SK-N-SH (cell line): ENCODE measurements around the gene NCS1. TPM values are rescaled to one million over a fixed set of nuclear protein-coding genes. Genes with fewer than 3 reads are reported as not detected.
A peak's percentile ranks its signal among the peaks of the same experiment; 100 is the strongest.

Experiments used
- CTCF ChIA-PET: fragments of 300-600, 350-600 bp; formaldehyde crosslinking; extraction: SDS; loops from one replicate; lab custom pipeline; 2021; lab: Yijun Ruan, JAX
- POLR2A ChIA-PET: fragments of 350-600 bp; sonication (Branson Sonifier 250); formaldehyde crosslinking; extraction: SDS; loops from one replicate; lab custom pipeline; 2020; ENCODE audit warnings: antibody characterized with exemption, inconsistent platforms; lab: Yijun Ruan, JAX
- DNase-seq: peaks from one replicate; pipeline ENCODE4 v3.0.0; 2012
- H2AFZ ChIP-seq: fragments of 200-600 bp; sonication (generic); 2 replicates; pipeline ENCODE4 v1.8.1; 2016; ENCODE audit warnings: antibody characterized with exemption, mild to moderate bottlenecking, low read depth
- H3F3A ChIP-seq: fragments of 200-600 bp; sonication (generic); replicated peaks from 2 replicates; pipeline ENCODE3; 2016; ENCODE audit warnings: antibody characterized with exemption, mild to moderate bottlenecking; ENCODE audit not compliant: insufficient read depth
- H3K27ac ChIP-seq, 2 experiments: fragments of 200-500 bp in 1 of 2; fragments of 200-600 bp in 1 of 2; sonication (Bioruptor generic) in 1 of 2; sonication (generic), shearing (Covaris generic) in 1 of 2; 2 replicates each; pipeline versions ENCODE4 v1.5.1 to v1.6.1; 2014 to 2016; ENCODE audit warnings: low read depth in 2 of 2, inconsistent platforms in 1 of 2, low read length in 1 of 2, mild to moderate bottlenecking in 1 of 2, mixed read lengths in 1 of 2
- H3K27me3 ChIP-seq: fragments of 200-600 bp; sonication (generic), shearing (Covaris generic); 2 replicates; pipeline ENCODE4 v1.6.1; 2016; ENCODE audit warnings: mixed run types; ENCODE audit not compliant: insufficient read depth
- H3K36me3 ChIP-seq, 2 experiments: fragments of 200-500 bp in 1 of 2; fragments of 200-600 bp in 1 of 2; sonication (Bioruptor generic) in 1 of 2; sonication (generic) in 1 of 2; replicated peaks in 1 of 2; 2 replicates each; pipeline versions ENCODE3 to v1.5.1; 2014 to 2016; ENCODE audit warnings: low read length in 1 of 2, mild to moderate bottlenecking in 1 of 2; ENCODE audit not compliant: insufficient read depth in 2 of 2, control insufficient read depth in 1 of 2
- H3K4me1 ChIP-seq, 2 experiments: fragments of 200-500 bp in 1 of 2; fragments of 200-600 bp in 1 of 2; sonication (Bioruptor generic) in 1 of 2; sonication (generic), shearing (Covaris generic) in 1 of 2; 2 replicates each; pipeline versions ENCODE4 v1.5.1 to v1.6.1; 2014 to 2016; ENCODE audit warnings: low read depth in 1 of 2, low read length in 1 of 2, mixed run types in 1 of 2; ENCODE audit not compliant: insufficient read depth in 2 of 2, control insufficient read depth in 1 of 2
- H3K4me2 ChIP-seq: fragments of 200-600 bp; sonication (generic), shearing (Covaris generic); 2 replicates; pipeline ENCODE4 v1.6.1; 2017; ENCODE audit warnings: mixed run types
- H3K4me3 ChIP-seq, 2 experiments: fragments of 200-500 bp in 1 of 2; fragments of 200-600 bp in 1 of 2; sonication (Bioruptor generic) in 1 of 2; sonication (generic), shearing (Covaris generic) in 1 of 2; 2 replicates each; pipeline versions ENCODE4 v1.5.1 to v1.8.1; 2014 to 2016; ENCODE audit warnings: low read depth in 2 of 2, inconsistent platforms in 1 of 2, low read length in 1 of 2, mild to moderate bottlenecking in 1 of 2, mixed read lengths in 1 of 2, moderate library complexity in 1 of 2
- H3K79me2 ChIP-seq: fragments of 200-600 bp; sonication (generic); 2 replicates; pipeline ENCODE4 v1.8.1; 2017; ENCODE audit warnings: mild to moderate bottlenecking; ENCODE audit not compliant: insufficient read depth
- H3K9ac ChIP-seq: fragments of 200-600 bp; sonication (generic); 2 replicates; pipeline ENCODE4 v1.6.1; 2017; ENCODE audit warnings: mixed run types
- H3K9me2 ChIP-seq: fragments of 200-600 bp; sonication (generic); 2 replicates; pipeline ENCODE4 v1.6.1; 2017; ENCODE audit warnings: mixed run types
- H3K9me3 ChIP-seq: fragments of 200-600 bp; sonication (generic); 2 replicates; pipeline ENCODE4 v1.6.1; 2017; ENCODE audit warnings: mixed run types, mild to moderate bottlenecking, moderate library complexity
- H4K20me1 ChIP-seq: fragments of 200-600 bp; sonication (generic); 2 replicates; pipeline ENCODE4 v1.6.1; 2017; ENCODE audit warnings: mild to moderate bottlenecking, mixed run types; ENCODE audit not compliant: insufficient read depth
- CHD2 ChIP-seq: fragments of 150-350 bp; IDR thresholded peaks from 2 replicates; pipeline ENCODE4 v1.6.1; 2018; ENCODE audit warnings: low read length; ENCODE audit not compliant: partially characterized antibody
- ELF1 ChIP-seq: IDR thresholded peaks from 2 replicates; pipeline ENCODE4 v1.4.0; 2012
- FOSL2 ChIP-seq: IDR thresholded peaks from 2 replicates; pipeline ENCODE4 v1.4.0; 2012; ENCODE audit warnings: low read depth, mild to moderate bottlenecking, moderate library complexity, borderline replicate concordance
- FOXJ3 ChIP-seq: sonication (generic); formaldehyde crosslinking; IDR thresholded peaks from 2 replicates; pipeline ENCODE4 v1.5.1; 2020; ENCODE audit warnings: mild to moderate bottlenecking, missing genetic modification reagents
- GABPA ChIP-seq: IDR thresholded peaks from 2 replicates; pipeline ENCODE4 v1.4.0; 2012; ENCODE audit warnings: low read depth, mild to moderate bottlenecking
- JUND ChIP-seq: IDR thresholded peaks from 2 replicates; pipeline ENCODE4 v1.4.0; 2012
- MEF2A ChIP-seq: IDR thresholded peaks from 2 replicates; pipeline ENCODE4 v1.4.0; 2012; ENCODE audit warnings: low read depth, borderline replicate concordance
- NFIC ChIP-seq: IDR thresholded peaks from 2 replicates; pipeline ENCODE4 v1.4.0; 2012; ENCODE audit warnings: borderline replicate concordance
- NRF1 ChIP-seq: IDR thresholded peaks from 2 replicates; pipeline ENCODE4 v1.6.1; 2012; ENCODE audit warnings: low read depth, mild to moderate bottlenecking, low read length
- PBX3 ChIP-seq: IDR thresholded peaks from 2 replicates; pipeline ENCODE4; 2012
- POLR2AphosphoS5 ChIP-seq: IDR thresholded peaks from 2 replicates; pipeline ENCODE4 v1.6.1; 2012; ENCODE audit warnings: low read depth, low read length
- RAD21 ChIP-seq: IDR thresholded peaks from 2 replicates; pipeline ENCODE4 v1.6.1; 2012; ENCODE audit warnings: mild to moderate bottlenecking, low read length
- REST ChIP-seq: IDR thresholded peaks from 2 replicates; pipeline ENCODE4 v1.6.1; 2012; ENCODE audit warnings: mild to moderate bottlenecking, low read depth, low read length, moderate library complexity
- SIN3A ChIP-seq: IDR thresholded peaks from 2 replicates; pipeline ENCODE4 v1.6.1; 2012; ENCODE audit warnings: low read depth, mild to moderate bottlenecking, low read length, moderate library complexity, borderline replicate concordance
- TAF1 ChIP-seq: IDR thresholded peaks from 2 replicates; pipeline ENCODE4 v1.6.1; 2012; ENCODE audit warnings: low read depth, mild to moderate bottlenecking, low read length, moderate library complexity, borderline replicate concordance
- TEAD4 ChIP-seq: IDR thresholded peaks from 2 replicates; pipeline ENCODE4 v1.4.0; 2012; ENCODE audit warnings: mild to moderate bottlenecking, borderline replicate concordance; ENCODE audit not compliant: insufficient read depth
- USF1 ChIP-seq: IDR thresholded peaks from 2 replicates; pipeline ENCODE4 v1.4.0; 2012; ENCODE audit warnings: low read depth, borderline replicate concordance
- USF2 ChIP-seq: fragments of 150-350 bp; IDR thresholded peaks from 2 replicates; pipeline ENCODE4 v1.6.1; 2017; ENCODE audit warnings: antibody characterized with exemption, low read length, low read depth, borderline replicate concordance
- YY1 ChIP-seq: IDR thresholded peaks from 2 replicates; pipeline ENCODE4 v1.4.0; 2012; ENCODE audit warnings: low read depth, mild to moderate bottlenecking
- ZBTB33 ChIP-seq: IDR thresholded peaks from 2 replicates; pipeline ENCODE4 v1.4.0; 2012; ENCODE audit warnings: low read depth, borderline replicate concordance
- WGBS: methylation state at CpG from one replicate; pipeline ENCODE4 v1.1.6; 2017; ENCODE audit warnings: low lambda C conversion rate; 5-methylcytosine and 5-hydroxymethylcytosine counted together
- polyA plus RNA-seq, 3 experiments: library from polyadenylated mRNA; depleted of rRNA; stranded (reverse); fragments of >200 nt; gene quantifications; 2 replicates each; pipeline ENCODE4 v1.2.3, GENCODE V29; 2012

Gene NCS1
- polyA plus RNA-seq, 1 of the 3 experiments (the other 2 are of a cell fraction) = 40.6 TPM

- ChIA-PET CTCF (interaction anchor here (0.6 to 1.5 kb wide), 3 partner anchors 14 to 90 kb away, joined by 3 read pairs; no protein-coding TSS in a partner anchor), POLR2A (no interaction called here)
- Histone ChIP-seq H3K4me1 (peaks cover 43 to 61% of the 10 kb centered on the region in 2 experiments; a peak in 3 of 4 replicates), H3K4me2 (peak overlapping the region; percentile 83), H3K9me2 (no peaks in the 10 kb centered on the region), H3K9ac (0 out of 2 replicates have a peak overlapping the region, but pooled peaks have one; percentile 1), H3K4me3 (no peak overlapping the region), H3K27me3 (no peaks in the 10 kb centered on the region), H4K20me1 (peaks cover 84% of the 10 kb centered on the region), H3F3A (peaks cover 22% of the 10 kb centered on the region), H3K27ac (peak overlapping the region in 1 of 2 experiments; percentile 36; a peak in 2 of 4 replicates), H3K79me2 (peaks cover 97% of the 10 kb centered on the region), H2AFZ (no peak overlapping the region), H3K36me3 (no peaks in the 10 kb centered on the region), H3K9me3 (no peaks in the 10 kb centered on the region)
- 82% methylated on average over 8 of the region's 9 CpGs for WGBS
- TF ChIP-seq USF2 (no peak), TAF1 (no peak), POLR2AphosphoS5 (no peak)
- no peak for DNase-seq
These were observed 15.3 kb downstream of the NCS1 start for GRCh38 chr9:130187523-130187846.

GRCh38 chr9:130188860-130189481, 16.8 kb downstream of the NCS1 start:
- H3K9ac ChIP-seq = no peak overlapping the region
- no peaks in the 10 kb centered on the region for H3K9me2 ChIP-seq
- no peak overlapping the region for H2AFZ ChIP-seq
- no peak for DNase-seq
- CTCF ChIA-PET = interaction anchor here (1.5 to 1.6 kb wide), 2 partner anchors 13 to 16 kb away, joined by 3 to 4 read pairs; no protein-coding TSS in a partner anchor
- H3K9me3 ChIP-seq = no peaks in the 10 kb centered on the region
- peaks cover 90% of the 10 kb centered on the region for H4K20me1 ChIP-seq
- H3F3A ChIP-seq = peaks cover 9% of the 10 kb centered on the region
- 93% methylated on average over 6 of the region's 7 CpGs for WGBS
- peaks cover 42 to 66% of the 10 kb centered on the region in 2 experiments; a peak in 3 of 4 replicates for H3K4me1 ChIP-seq
- H3K27ac ChIP-seq = no peak overlapping the region
- H3K4me2 ChIP-seq = no peak overlapping the region
- no peaks in the 10 kb centered on the region for H3K27me3 ChIP-seq
- POLR2A ChIA-PET = no interaction called here
- peaks cover 98% of the 10 kb centered on the region for H3K79me2 ChIP-seq
- no peaks in the 10 kb centered on the region for H3K36me3 ChIP-seq
- no peak overlapping the region for H3K4me3 ChIP-seq
- TF ChIP-seq SIN3A (no peak), JUND (no peak), YY1 (no peak), CHD2 (no peak), NRF1 (no peak), USF1 (no peak), ELF1 (no peak), FOXJ3 (CRISPR knock-in tag) (no peak), GABPA (no peak), ZBTB33 (no peak), REST (no peak), NFIC (no peak), MEF2A (no peak), TEAD4 (no peak), RAD21 (no peak), FOSL2 (no peak), PBX3 (no peak)
